ENCODE results near the gene FOXE3. TPM values are rescaled to one million over a fixed set of nuclear protein-coding genes. Genes with fewer than 3 reads are reported as not detected.

The FOXE3 gene
- total RNA-seq, 2 donors from 2014 or later: 0.11 to 0.49 TPM

- Histone ChIP-seq H3K4me3 (peak within 1 kb of the TSS; percentile 71), H3K27ac (peak within 1 kb of the TSS; percentile 88), H3K9ac (ENCODE audit: low read depth in 2 of 2, low read length in 2 of 2) (peak within 1 kb of the TSS; percentile 77 to 95), H3K9me3 (no peaks in the 10 kb centered on the region), H3K4me1 (no peaks in the 10 kb centered on the region), H3K27me3 (peaks cover 18% of the 10 kb centered on the region), H3K36me3 (no peaks in the 10 kb centered on the region)
- peak; percentile 96 for DNase-seq
- intact Hi-C loops (cut with DNase I): no loop called here
- TF ChIP-seq CTCF (IDR thresholded peaks at IDR 0.05): peak; percentile 96
Measured at GRCh38 chr1:47437447-47438164, 21.5 kb downstream of the FOXE3 start, which contains the start of gene FOXD2. Gene FOXD2 (plus strand): TSS chr1:47438044. CDS start chr1:47438136, 92 bp downstream.

- Histone ChIP-seq H3K27me3 (peaks cover 25% of the 10 kb centered on the region), H3K36me3 (no peaks in the 10 kb centered on the region), H3K9me3 (no peaks in the 10 kb centered on the region), H3K4me1 (no peaks in the 10 kb centered on the region), H3K27ac (peak overlapping the region; percentile 88), H3K9ac (ENCODE audit: low read depth in 2 of 2, low read length in 2 of 2) (peak overlapping the region in 1 of 2 donors; percentile 95), H3K4me3 (peak overlapping the region; percentile 71)
- TF ChIP-seq CTCF (IDR thresholded peaks at IDR 0.05): no peak
- intact Hi-C loops (cut with DNase I): no loop called here
- DNase-seq: peak; percentile 40
Measured at GRCh38 chr1:47438165-47439016, 22.3 kb downstream of the FOXE3 start.

GRCh38 chr1:47439017-47439818, 23.1 kb downstream of the FOXE3 start:
- peak overlapping the region; percentile 71 for H3K4me3 ChIP-seq
- H3K9ac ChIP-seq (ENCODE audit: low read depth in 2 of 2, low read length in 2 of 2): peak overlapping the region; percentile 95 to 99
- peak; percentile 29 for DNase-seq
- no peaks in the 10 kb centered on the region for H3K9me3 ChIP-seq
- no peaks in the 10 kb centered on the region for H3K36me3 ChIP-seq
- intact Hi-C loops (cut with DNase I): no loop called here
- H3K27ac ChIP-seq: peak overlapping the region; percentile 73
- peaks cover 25% of the 10 kb centered on the region for H3K27me3 ChIP-seq
- H3K4me1 ChIP-seq: no peaks in the 10 kb centered on the region
- TF ChIP-seq CTCF (IDR thresholded peaks at IDR 0.05): no peak

GRCh38 chr1:47439819-47440598, 23.9 kb downstream of the FOXE3 start:
- TF ChIP-seq CTCF (IDR thresholded peaks at IDR 0.05): no peak
- peak overlapping the region; percentile 73 for H3K27ac ChIP-seq
- H3K27me3 ChIP-seq: peaks cover 26% of the 10 kb centered on the region
- no peaks in the 10 kb centered on the region for H3K9me3 ChIP-seq
- intact Hi-C loops (cut with DNase I): no loop called here
- peak overlapping the region; percentile 71 for H3K4me3 ChIP-seq
- peak overlapping the region; percentile 95 to 99 for H3K9ac ChIP-seq (ENCODE audit: low read depth in 2 of 2, low read length in 2 of 2)
- no peaks in the 10 kb centered on the region for H3K4me1 ChIP-seq
- no peak for DNase-seq
- H3K36me3 ChIP-seq: no peaks in the 10 kb centered on the region
